Hematopoietic multipotent progenitor cell treated with erythropoietin and hydrocortisone succinate and interleukin-3 and kit ligand, for 17 days (in vitro differentiated cells): Measurements from ENCODE around the gene AGPS.

ENCODE experiments used
- DNase-seq: peaks from one replicate; pipeline ENCODE4 v3.0.0-alpha.2; 2015; ENCODE audit warnings: low spot score

AGPS gene

DNA sequence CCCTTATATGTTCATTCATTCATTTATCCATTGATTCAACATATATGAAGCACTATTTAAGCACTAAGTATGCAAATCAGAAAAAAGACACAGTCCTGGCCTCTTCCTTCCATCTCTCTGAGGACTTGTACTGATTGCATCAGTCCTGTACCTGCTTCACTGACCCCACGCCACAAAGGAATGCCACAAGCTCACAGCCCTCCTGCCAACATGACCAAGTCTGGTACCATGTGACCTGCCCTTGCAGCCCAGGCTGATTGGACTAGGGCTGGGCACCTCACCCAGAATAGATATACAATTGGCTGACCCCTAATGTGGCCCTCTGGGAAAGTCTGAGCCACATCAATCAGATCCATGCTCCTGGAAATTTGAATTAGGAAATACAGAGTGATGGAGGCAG, 196.6 kb downstream of the AGPS start:
- no peak for DNase-seq

- DNase-seq: no peak
Measured at GRCh38 chr2:177592397-177592796, 199.8 kb downstream of the AGPS start.

- DNase-seq: no peak
Measured at GRCh38 chr2:177592945-177593344, 200.4 kb downstream of the AGPS start.

- DNase-seq: no peak
Measured at GRCh38 chr2:177593402-177593801, 200.8 kb downstream of the AGPS start.
